Activated gamma-delta T cell (primary cell): ENCODE results near the gene NLRC4.
"Not testable (repeated sequence)": the region's sequence is repeated elsewhere in the genome, so short reads cannot be mapped to it uniquely, and the experiment has no call there.

ENCODE experiments used
- DNase-seq: peaks from one replicate; lab custom pipeline; 2025; lab: John Stamatoyannopoulos, UW
- total RNA-seq, 2 donors: gene quantifications; one replicate each; lab custom pipeline; 2026; lab: John Stamatoyannopoulos, UW

Gene NLRC4
- total RNA-seq: 0.05 to 0.26 reads per million in 2 donors

GRCh38 chr2:32264422-32265105 is at the start of gene NLRC4:
TSS of gene NLRC4 (minus strand) at chr2:32264886. CDS start at chr2:32256775, 8,111 bp downstream.
- no peak for DNase-seq

GRCh38 chr2:32310577-32310976 is 45.9 kb upstream of the NLRC4 start:
- DNase-seq: no peak

GRCh38 chr2:32293966-32294562 is 29.4 kb upstream of the NLRC4 start:
- DNase-seq: not testable (repeated sequence)

- DNase-seq: not testable (repeated sequence)
These were observed 28.8 kb upstream of the NLRC4 start for GRCh38 chr2:32293493-32293892.

GRCh38 chr2:32291746-32292145 is 27.1 kb upstream of the NLRC4 start:
- DNase-seq: no peak

- no peak for DNase-seq
These were observed 25.3 kb upstream of the NLRC4 start for GRCh38 chr2:32290000-32290339.

GRCh38 chr2:32289165-32289999 is 24.7 kb upstream of the NLRC4 start:
- DNase-seq: no peak

- DNase-seq: no peak
These were observed 19.6 kb upstream of the NLRC4 start for GRCh38 chr2:32284321-32284720.

- no peak for DNase-seq
These were observed 13.8 kb upstream of the NLRC4 start for GRCh38 chr2:32278478-32278853.

GRCh38 chr2:32277674-32278477 is 13.2 kb upstream of the NLRC4 start, which contains the start of gene YIPF4:
TSS of gene YIPF4 (plus strand) at chr2:32277904. CDS start at chr2:32278156, 252 bp downstream.
- peak; percentile 45 for DNase-seq

- no peak for DNase-seq
These were observed 12.6 kb upstream of the NLRC4 start for GRCh38 chr2:32277363-32277673.

- DNase-seq: not testable (repeated sequence)
These were observed 11.1 kb upstream of the NLRC4 start for GRCh38 chr2:32275790-32276189.

- DNase-seq: no peak
These were observed 9.6 kb upstream of the NLRC4 start for GRCh38 chr2:32274289-32274688.

- DNase-seq: no peak
These were observed 7.6 kb upstream of the NLRC4 start for GRCh38 chr2:32272279-32272678.

- no peak for DNase-seq
These were observed 6.4 kb upstream of the NLRC4 start for GRCh38 chr2:32271063-32271462.

GRCh38 chr2:32262105-32262504 is 2.6 kb downstream of the NLRC4 start:
- no peak for DNase-seq

GRCh38 chr2:32260376-32260775 is 4.3 kb downstream of the NLRC4 start:
- DNase-seq: no peak

- no peak for DNase-seq
These were observed 6.4 kb downstream of the NLRC4 start for GRCh38 chr2:32258242-32258641.

- DNase-seq: no peak
These were observed 14.4 kb downstream of the NLRC4 start for GRCh38 chr2:32250290-32250689.

GRCh38 chr2:32249731-32250236 is 14.9 kb downstream of the NLRC4 start:
- no peak for DNase-seq

- no peak for DNase-seq
These were observed 16.4 kb downstream of the NLRC4 start for GRCh38 chr2:32248299-32248698.

- no peak for DNase-seq
These were observed 17.8 kb downstream of the NLRC4 start for GRCh38 chr2:32246911-32247310.
